ENCODE measurements around the gene ACTR5. TPM values are rescaled to one million over a fixed set of nuclear protein-coding genes. Genes with fewer than 3 reads are reported as not detected.

The ACTR5 gene
- total RNA-seq, 1 experiment from 2014 or later = 20.0 TPM

- ChIA-PET POLR2A (no interaction called here), CTCF (interaction anchor here (1.0 kb wide), 1 partner anchor 88 kb away, joined by 6 read pairs; no protein-coding TSS in a partner anchor)
- H3K9me3 Mint-ChIP-seq (ENCODE audit: unreplicated experiment) = no peaks in the 10 kb centered on the region
- no TSS peak for BruUV-seq (replicated peaks)
- no peak overlapping the region for H3K27ac Mint-ChIP-seq (ENCODE audit: unreplicated experiment)
- H3K4me1 Mint-ChIP-seq (ENCODE audit: low read depth, unreplicated experiment) = no peaks in the 10 kb centered on the region
- Histone ChIP-seq H3K9me3 (no peaks in the 10 kb centered on the region), H3K27me3 (replicated peaks; ENCODE audit: control insufficient read depth, insufficient read depth, low read length) (peaks cover 7% of the 10 kb centered on the region), H3K4me1 (no peaks in the 10 kb centered on the region), H3K4me3 (ENCODE audit: low read depth, low read length) (no peak overlapping the region), H3K36me3 (ENCODE audit: control insufficient read depth, insufficient read depth, low read length) (no peaks in the 10 kb centered on the region)
- H3K36me3 Mint-ChIP-seq (ENCODE audit: insufficient read depth, unreplicated experiment) = no peaks in the 10 kb centered on the region
- H3K27me3 Mint-ChIP-seq (ENCODE audit: insufficient read depth, unreplicated experiment) = peaks cover 19% of the 10 kb centered on the region
- H3K4me3 Mint-ChIP-seq (ENCODE audit: unreplicated experiment) = no peak overlapping the region
- TF ChIP-seq CTCF (IDR thresholded peaks at IDR 0.05; ENCODE audit: insufficient read depth in 1 of 2, low read depth in 1 of 2, low read length in 1 of 2, severe bottlenecking in 1 of 2, unreplicated experiment in 1 of 2) = no peak
- intact Hi-C loops (cut with micrococcal nuclease; ENCODE audit: unreplicated experiment) = no loop called here
- no peak for DNase-seq
Observed at GRCh38 chr20:38806855-38807655, 58.8 kb downstream of the ACTR5 start.

GRCh38 chr20:38809942-38810341 lies 61.7 kb downstream of the ACTR5 start:
- Histone ChIP-seq H3K9me3 (no peaks in the 10 kb centered on the region), H3K4me3 (ENCODE audit: low read depth, low read length) (no peak overlapping the region), H3K36me3 (ENCODE audit: control insufficient read depth, insufficient read depth, low read length) (no peaks in the 10 kb centered on the region), H3K4me1 (no peaks in the 10 kb centered on the region), H3K27me3 (replicated peaks; ENCODE audit: control insufficient read depth, insufficient read depth, low read length) (peaks cover 7% of the 10 kb centered on the region)
- no TSS peak for BruUV-seq (replicated peaks)
- intact Hi-C loops (cut with micrococcal nuclease; ENCODE audit: unreplicated experiment) = no loop called here
- ChIA-PET CTCF (interaction anchor here (0.7 kb wide), 1 partner anchor 12 kb away, joined by 3 read pairs; no protein-coding TSS in a partner anchor), POLR2A (interaction anchor here (0.6 kb wide), 1 partner anchor 200 kb away, joined by 5 read pairs; no protein-coding TSS in a partner anchor)
- DNase-seq = no peak
- TF ChIP-seq CTCF (IDR thresholded peaks at IDR 0.05; ENCODE audit: insufficient read depth in 1 of 2, low read depth in 1 of 2, low read length in 1 of 2, severe bottlenecking in 1 of 2, unreplicated experiment in 1 of 2) = no peak
- no peak overlapping the region for H3K4me3 Mint-ChIP-seq (ENCODE audit: unreplicated experiment)
- H3K27ac Mint-ChIP-seq (ENCODE audit: unreplicated experiment) = no peak overlapping the region
- no peaks in the 10 kb centered on the region for H3K4me1 Mint-ChIP-seq (ENCODE audit: low read depth, unreplicated experiment)
- H3K27me3 Mint-ChIP-seq (ENCODE audit: insufficient read depth, unreplicated experiment) = peaks cover 19% of the 10 kb centered on the region
- H3K36me3 Mint-ChIP-seq (ENCODE audit: insufficient read depth, unreplicated experiment) = no peaks in the 10 kb centered on the region
- no peaks in the 10 kb centered on the region for H3K9me3 Mint-ChIP-seq (ENCODE audit: unreplicated experiment)

GRCh38 chr20:38810926-38811630 lies 62.8 kb downstream of the ACTR5 start:
- Histone ChIP-seq H3K27me3 (replicated peaks; ENCODE audit: control insufficient read depth, insufficient read depth, low read length) (peaks cover 7% of the 10 kb centered on the region), H3K9me3 (no peaks in the 10 kb centered on the region), H3K4me1 (no peaks in the 10 kb centered on the region), H3K36me3 (ENCODE audit: control insufficient read depth, insufficient read depth, low read length) (no peaks in the 10 kb centered on the region), H3K4me3 (ENCODE audit: low read depth, low read length) (no peak overlapping the region)
- no peak for TF ChIP-seq CTCF (IDR thresholded peaks at IDR 0.05; ENCODE audit: insufficient read depth in 1 of 2, low read depth in 1 of 2, low read length in 1 of 2, severe bottlenecking in 1 of 2, unreplicated experiment in 1 of 2)
- Mint-ChIP-seq H3K9me3 (ENCODE audit: unreplicated experiment) (no peaks in the 10 kb centered on the region), H3K27me3 (ENCODE audit: insufficient read depth, unreplicated experiment) (peaks cover 28% of the 10 kb centered on the region), H3K4me1 (ENCODE audit: low read depth, unreplicated experiment) (no peaks in the 10 kb centered on the region), H3K4me3 (ENCODE audit: unreplicated experiment) (no peak overlapping the region), H3K27ac (ENCODE audit: unreplicated experiment) (no peak overlapping the region), H3K36me3 (ENCODE audit: insufficient read depth, unreplicated experiment) (no peaks in the 10 kb centered on the region)
- no TSS peak for BruUV-seq (replicated peaks)
- ChIA-PET CTCF (interaction anchor here (0.7 kb wide), 1 partner anchor 120 kb away, joined by 3 read pairs; no protein-coding TSS in a partner anchor), POLR2A (no interaction called here)
- DNase-seq = no peak
- intact Hi-C loops (cut with micrococcal nuclease; ENCODE audit: unreplicated experiment) = no loop called here

Data from Caco-2 (cell line).